Loucy (cell line): Measurements from ENCODE around the gene TMEM190.

ENCODE experiments used
- H2AFZ ChIP-seq: fragments of 200-600 bp; sonication (generic); 2 replicates; pipeline ENCODE4 v1.6.0; 2016; ENCODE audit warnings: antibody characterized with exemption, mild to moderate bottlenecking, low read length, moderate library complexity
- H3F3A ChIP-seq: fragments of 200-600 bp; 2 replicates; pipeline ENCODE4 v1.6.0; 2016; ENCODE audit warnings: antibody characterized with exemption, low read depth, mild to moderate bottlenecking
- H3K27me3 ChIP-seq: fragments of 200-600 bp; sonication (generic); 2 replicates; pipeline ENCODE4 v1.6.1; 2014; ENCODE audit warnings: low read length, mild to moderate bottlenecking; ENCODE audit not compliant: insufficient read depth, poor library complexity, severe bottlenecking
- H3K36me3 ChIP-seq: fragments of 200-600 bp; sonication (generic); 2 replicates; pipeline ENCODE4 v1.6.1; 2016; ENCODE audit warnings: low read length; ENCODE audit not compliant: insufficient read depth
- H3K4me1 ChIP-seq: fragments of 200-600 bp; sonication (generic); 2 replicates; pipeline ENCODE4 v1.5.1; 2014; ENCODE audit warnings: low read length, mild to moderate bottlenecking; ENCODE audit not compliant: insufficient read depth, poor library complexity, severe bottlenecking
- H3K4me2 ChIP-seq: fragments of 200-600 bp; sonication (generic); 2 replicates; pipeline ENCODE4 v1.6.0; 2014; ENCODE audit warnings: antibody characterized with exemption, low read length, low read depth, mild to moderate bottlenecking; ENCODE audit not compliant: poor library complexity, severe bottlenecking
- H3K4me3 ChIP-seq: fragments of 200-600 bp; sonication (generic); 2 replicates; pipeline ENCODE4 v1.5.1; 2014; ENCODE audit warnings: low read length, mild to moderate bottlenecking, mixed read lengths; ENCODE audit not compliant: poor library complexity, severe bottlenecking
- H3K79me2 ChIP-seq: fragments of 200-600 bp; sonication (generic); 2 replicates; pipeline ENCODE4 v1.6.1; 2014; ENCODE audit warnings: low read length; ENCODE audit not compliant: insufficient read depth
- H3K9ac ChIP-seq: fragments of 200-600 bp; sonication (generic); 2 replicates; pipeline ENCODE4 v1.6.0; 2014; ENCODE audit warnings: mild to moderate bottlenecking, low read depth, low read length, moderate library complexity; ENCODE audit not compliant: poor library complexity, severe bottlenecking
- H3K9me2 ChIP-seq: fragments of 200-600 bp; sonication (generic); replicated peaks from 2 replicates; pipeline ENCODE4 v1.6.1; 2016; ENCODE audit warnings: low read depth, low read length, mixed read lengths
- H3K9me3 ChIP-seq: fragments of 200-600 bp; sonication (generic); 2 replicates; pipeline ENCODE4 v1.6.1; 2014; ENCODE audit warnings: mild to moderate bottlenecking, antibody characterized with exemption, low read length, low read depth; ENCODE audit not compliant: insufficient read depth
- H4K20me1 ChIP-seq: fragments of 200-600 bp; sonication (generic); 2 replicates; pipeline ENCODE4 v1.6.0; 2014; ENCODE audit warnings: antibody characterized with exemption, low read length, mild to moderate bottlenecking; ENCODE audit not compliant: insufficient read depth, poor library complexity, severe bottlenecking
- CTCF ChIP-seq: fragments of 200-600 bp; sonication (generic); conservative IDR thresholded peaks from 2 replicates; pipeline ENCODE4 v1.5.1; 2014; ENCODE audit warnings: mild to moderate bottlenecking, antibody characterized with exemption, low read length
- EZH2phosphoT487 ChIP-seq: fragments of 200-600 bp; IDR thresholded peaks from 2 replicates; pipeline ENCODE4 v1.6.1; 2018; ENCODE audit warnings: antibody characterized with exemption, mild to moderate bottlenecking, moderate library complexity, borderline replicate concordance

Gene TMEM190

GRCh38 chr19:55353356-55353802 is 23.2 kb upstream of the TMEM190 start:
- no peaks in the 10 kb centered on the region for H3K9me2 ChIP-seq
- no peak overlapping the region for H3K4me2 ChIP-seq
- H3K4me3 ChIP-seq = no peak overlapping the region
- H3K79me2 ChIP-seq = no peaks in the 10 kb centered on the region
- H2AFZ ChIP-seq = no peak overlapping the region
- no peaks in the 10 kb centered on the region for H3K27me3 ChIP-seq
- no peaks in the 10 kb centered on the region for H3K4me1 ChIP-seq
- H3K9ac ChIP-seq = no peak overlapping the region
- no peaks in the 10 kb centered on the region for H4K20me1 ChIP-seq
- no peaks in the 10 kb centered on the region for H3K36me3 ChIP-seq
- no peaks in the 10 kb centered on the region for H3F3A ChIP-seq
- TF ChIP-seq CTCF = no peak
- no peak for TF ChIP-seq EZH2phosphoT487
- no peaks in the 10 kb centered on the region for H3K9me3 ChIP-seq

GRCh38 chr19:55353803-55354697 is 22.6 kb upstream of the TMEM190 start:
- no peaks in the 10 kb centered on the region for H3K4me1 ChIP-seq
- no peak overlapping the region for H3K4me2 ChIP-seq
- H3K36me3 ChIP-seq = no peaks in the 10 kb centered on the region
- TF ChIP-seq EZH2phosphoT487 = no peak
- no peak for TF ChIP-seq CTCF
- no peaks in the 10 kb centered on the region for H3K9me3 ChIP-seq
- H3F3A ChIP-seq = no peaks in the 10 kb centered on the region
- no peaks in the 10 kb centered on the region for H3K9me2 ChIP-seq
- H4K20me1 ChIP-seq = no peaks in the 10 kb centered on the region
- no peak overlapping the region for H2AFZ ChIP-seq
- no peak overlapping the region for H3K4me3 ChIP-seq
- no peaks in the 10 kb centered on the region for H3K79me2 ChIP-seq
- no peaks in the 10 kb centered on the region for H3K27me3 ChIP-seq
- H3K9ac ChIP-seq = no peak overlapping the region

GRCh38 chr19:55354698-55355212 is 21.9 kb upstream of the TMEM190 start, which contains the start of gene COX6B2:
Gene COX6B2 (minus strand): TSS chr19:55354719. CDS start chr19:55354521, 198 bp downstream.
- H3K36me3 ChIP-seq = no peaks in the 10 kb centered on the region
- H3K9ac ChIP-seq = no peak within 1 kb of the TSS
- no peaks in the 10 kb centered on the region for H3K9me2 ChIP-seq
- H3F3A ChIP-seq = no peaks in the 10 kb centered on the region
- no peaks in the 10 kb centered on the region for H3K27me3 ChIP-seq
- no peak within 1 kb of the TSS for H2AFZ ChIP-seq
- no peak within 1 kb of the TSS for H3K4me3 ChIP-seq
- no peaks in the 10 kb centered on the region for H3K9me3 ChIP-seq
- no peaks in the 10 kb centered on the region for H4K20me1 ChIP-seq
- TF ChIP-seq EZH2phosphoT487 = no peak
- TF ChIP-seq CTCF = no peak
- no peaks in the 10 kb centered on the region for H3K4me1 ChIP-seq
- no peak within 1 kb of the TSS for H3K4me2 ChIP-seq
- no peaks in the 10 kb centered on the region for H3K79me2 ChIP-seq
